ENCODE results near the gene GPR17.

DNA sequence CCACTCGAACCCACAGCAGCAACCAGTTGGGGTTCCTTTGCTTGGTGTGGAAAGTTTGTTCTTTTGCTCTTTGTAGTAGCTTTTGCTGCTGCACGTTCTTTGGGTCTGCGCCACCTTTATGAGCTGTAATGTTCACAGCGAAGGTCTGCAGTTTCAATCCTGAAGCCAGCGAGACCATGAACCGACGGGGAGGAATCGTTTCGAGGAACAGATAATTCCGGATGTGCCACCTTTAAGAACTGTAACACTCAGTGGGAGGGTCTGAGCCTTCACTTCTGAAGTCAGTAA is 14.3 kb downstream of the GPR17 start:
- no peak for TF ChIP-seq ZFP3 (CRISPR knock-in tag; IDR thresholded peaks at IDR 0.05)
- TF ChIP-seq PPARA (CRISPR knock-in tag; IDR thresholded peaks at IDR 0.05; ENCODE audit: borderline replicate concordance): no peak
- TF ChIP-seq, protein P1, sequence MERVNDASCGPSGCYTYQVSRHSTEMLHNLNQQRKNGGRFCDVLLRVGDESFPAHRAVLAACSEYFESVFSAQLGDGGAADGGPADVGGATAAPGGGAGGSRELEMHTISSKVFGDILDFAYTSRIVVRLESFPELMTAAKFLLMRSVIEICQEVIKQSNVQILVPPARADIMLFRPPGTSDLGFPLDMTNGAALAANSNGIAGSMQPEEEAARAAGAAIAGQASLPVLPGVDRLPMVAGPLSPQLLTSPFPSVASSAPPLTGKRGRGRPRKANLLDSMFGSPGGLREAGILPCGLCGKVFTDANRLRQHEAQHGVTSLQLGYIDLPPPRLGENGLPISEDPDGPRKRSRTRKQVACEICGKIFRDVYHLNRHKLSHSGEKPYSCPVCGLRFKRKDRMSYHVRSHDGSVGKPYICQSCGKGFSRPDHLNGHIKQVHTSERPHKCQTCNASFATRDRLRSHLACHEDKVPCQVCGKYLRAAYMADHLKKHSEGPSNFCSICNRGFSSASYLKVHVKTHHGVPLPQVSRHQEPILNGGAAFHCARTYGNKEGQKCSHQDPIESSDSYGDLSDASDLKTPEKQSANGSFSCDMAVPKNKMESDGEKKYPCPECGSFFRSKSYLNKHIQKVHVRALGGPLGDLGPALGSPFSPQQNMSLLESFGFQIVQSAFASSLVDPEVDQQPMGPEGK (CRISPR knock-in tag; IDR thresholded peaks at IDR 0.05; ENCODE audit: borderline replicate concordance): no peak
- no peak for TF ChIP-seq OSR1 (CRISPR knock-in tag; IDR thresholded peaks at IDR 0.05)
- no peak for TF ChIP-seq RARB (CRISPR knock-in tag; IDR thresholded peaks at IDR 0.05)

Measured in SK-N-SH treated with all-trans-retinoic acid at 6 μM for 48 hours (cell line).